HEK293 (cell line): ENCODE measurements around the gene CRY2.

Experiments
- CTCF ChIA-PET: fragments of 350-600 bp; formaldehyde crosslinking; extraction: SDS; loops from one replicate; lab custom pipeline; 2021; ENCODE audit warnings: antibody characterized with exemption; lab: Yijun Ruan, JAX
- POLR2A ChIA-PET: fragments of 300-600 bp; formaldehyde crosslinking; extraction: SDS; loops from one replicate; lab custom pipeline; 2020; ENCODE audit warnings: antibody characterized with exemption, inconsistent platforms; lab: Yijun Ruan, JAX
- H3K27ac ChIP-seq: fragments of 200-500 bp; sonication (Bioruptor generic); 2 replicates; pipeline ENCODE4 v1.5.1; 2014; ENCODE audit warnings: low read depth, low read length, control low read depth, inconsistent platforms; ENCODE audit errors: extremely low read depth
- H3K36me3 ChIP-seq, 2 experiments: fragments of 200-500 bp in 1 of 2; sonication (Bioruptor generic) in 1 of 2; 1 replicate in 1 of 2; 2 replicates in 1 of 2; pipeline ENCODE4 v1.5.1; 2014 to 2017; ENCODE audit warnings: inconsistent platforms in 2 of 2, low read length in 2 of 2; ENCODE audit not compliant: control insufficient read depth in 2 of 2, insufficient read depth in 1 of 2
- H3K4me1 ChIP-seq: fragments of 200-500 bp; sonication (Bioruptor generic); 2 replicates; pipeline ENCODE4 v1.5.1; 2014; ENCODE audit warnings: mild to moderate bottlenecking, low read length, inconsistent platforms; ENCODE audit not compliant: control insufficient read depth, insufficient read depth
- H3K4me3 ChIP-seq: 2 replicates; pipeline ENCODE4 v1.5.1; 2011; ENCODE audit warnings: low read depth, mild to moderate bottlenecking, control low read depth, low read length, moderate library complexity
- H3K9me3 ChIP-seq: fragments of 200-500 bp; sonication (Bioruptor generic); 2 replicates; pipeline ENCODE4 v1.5.1; 2014; ENCODE audit warnings: low read depth, low read length, inconsistent platforms; ENCODE audit not compliant: control insufficient read depth, insufficient read depth
- AEBP2 ChIP-seq: fragments of 450-650 bp; formaldehyde crosslinking; IDR thresholded peaks from 2 replicates; pipeline ENCODE4 v1.5.1; 2016; ENCODE audit warnings: missing biosample characterization, missing genetic modification characterization, borderline replicate concordance
- GLI4 ChIP-seq: fragments of 450-650 bp; formaldehyde crosslinking; IDR thresholded peaks from 2 replicates; pipeline ENCODE4 v1.5.1; 2016; ENCODE audit warnings: missing biosample characterization, missing genetic modification characterization
- GLIS1 ChIP-seq: fragments of 450-650 bp; formaldehyde crosslinking; IDR thresholded peaks from 2 replicates; pipeline ENCODE4 v1.5.1; 2016; ENCODE audit warnings: missing biosample characterization, missing genetic modification characterization
- HOXA7 ChIP-seq: sonication (generic); formaldehyde crosslinking; IDR thresholded peaks from 2 replicates; pipeline ENCODE4 v1.8.1; 2022; ENCODE audit warnings: missing genetic modification reagents, borderline replicate concordance
- MEIS1 ChIP-seq: sonication (generic); formaldehyde crosslinking; IDR thresholded peaks from 2 replicates; pipeline ENCODE4 v1.8.1; 2022; ENCODE audit warnings: missing genetic modification reagents, mild to moderate bottlenecking, borderline replicate concordance
- MYNN ChIP-seq: fragments of 450-650 bp; formaldehyde crosslinking; IDR thresholded peaks from 2 replicates; pipeline ENCODE4 v1.5.1; 2016; ENCODE audit warnings: missing biosample characterization, missing genetic modification characterization, borderline replicate concordance
- SP3 ChIP-seq: fragments of 450-650 bp; formaldehyde crosslinking; IDR thresholded peaks from 2 replicates; pipeline ENCODE4 v1.5.1; 2016; ENCODE audit warnings: missing biosample characterization, missing genetic modification characterization
- ZBTB1 ChIP-seq: fragments of 450-650 bp; formaldehyde crosslinking; IDR thresholded peaks from 2 replicates; pipeline ENCODE4 v1.5.1; 2016; ENCODE audit warnings: missing biosample characterization, missing genetic modification characterization
- ZBTB20 ChIP-seq: fragments of 450-650 bp; formaldehyde crosslinking; IDR thresholded peaks from 2 replicates; pipeline ENCODE4 v1.5.1; 2016; ENCODE audit warnings: missing biosample characterization, missing genetic modification characterization
- ZEB2 ChIP-seq: fragments of 450-650 bp; formaldehyde crosslinking; IDR thresholded peaks from 2 replicates; pipeline ENCODE4 v1.5.1; 2016; ENCODE audit warnings: missing biosample characterization, missing genetic modification characterization
- ZNF121 ChIP-seq: fragments of 450-650 bp; formaldehyde crosslinking; IDR thresholded peaks from 2 replicates; pipeline ENCODE4 v1.5.1; 2016; ENCODE audit warnings: missing biosample characterization, missing genetic modification characterization
- ZNF184 ChIP-seq: fragments of 450-650 bp; IDR thresholded peaks from 2 replicates; pipeline ENCODE4 v1.5.1; 2018; ENCODE audit warnings: missing biosample characterization, mild to moderate bottlenecking, missing genetic modification characterization
- ZNF292 ChIP-seq: fragments of 450-650 bp; formaldehyde crosslinking; IDR thresholded peaks from 2 replicates; pipeline ENCODE4 v1.5.1; 2016; ENCODE audit warnings: low read depth, missing biosample characterization, missing genetic modification characterization, borderline replicate concordance
- ZNF37A ChIP-seq: fragments of 450-650 bp; IDR thresholded peaks from 2 replicates; pipeline ENCODE4 v1.5.1; 2018; ENCODE audit warnings: missing biosample characterization, missing genetic modification characterization
- ZNF391 ChIP-seq: fragments of 450-650 bp; formaldehyde crosslinking; IDR thresholded peaks from 2 replicates; pipeline ENCODE4 v1.5.1; 2016; ENCODE audit warnings: low read depth, missing biosample characterization, missing genetic modification characterization, borderline replicate concordance
- ZNF529 ChIP-seq: fragments of 450-650 bp; formaldehyde crosslinking; IDR thresholded peaks from 2 replicates; pipeline ENCODE4 v1.5.1; 2017; ENCODE audit warnings: missing genetic modification characterization, missing biosample characterization; ENCODE audit not compliant: insufficient replicate concordance
- ZNF544 ChIP-seq: fragments of 450-650 bp; formaldehyde crosslinking; IDR thresholded peaks from 2 replicates; pipeline ENCODE4 v1.5.0; 2017; ENCODE audit warnings: missing biosample characterization, missing genetic modification characterization
- ZNF560 ChIP-seq: fragments of 450-650 bp; formaldehyde crosslinking; IDR thresholded peaks from 2 replicates; pipeline ENCODE4 v1.5.1; 2017; ENCODE audit warnings: missing biosample characterization, missing genetic modification characterization, borderline replicate concordance
- ZNF571 ChIP-seq: fragments of 450-650 bp; formaldehyde crosslinking; IDR thresholded peaks from 2 replicates; pipeline ENCODE4 v1.5.0; 2017; ENCODE audit warnings: missing biosample characterization, missing genetic modification characterization
- TF ChIP-seq, protein P1 (sequence below): fragments of 450-650 bp; formaldehyde crosslinking; IDR thresholded peaks from 2 replicates; pipeline ENCODE4 v1.5.1; 2016; ENCODE audit warnings: missing biosample characterization, missing genetic modification characterization
- TF ChIP-seq, protein P2 (sequence below): fragments of 450-650 bp; formaldehyde crosslinking; IDR thresholded peaks from 2 replicates; pipeline ENCODE4 v1.5.1; 2017; ENCODE audit warnings: missing biosample characterization, missing genetic modification characterization
- TF ChIP-seq, protein P3 (sequence below): fragments of 450-650 bp; formaldehyde crosslinking; IDR thresholded peaks from 2 replicates; pipeline ENCODE4 v1.5.1; 2016; ENCODE audit warnings: missing biosample characterization, missing genetic modification characterization

CRY2 gene

GRCh38 chr11:45811109-45811435, 36.2 kb upstream of the CRY2 start:
- no peaks in the 10 kb centered on the region for H3K9me3 ChIP-seq
- no peak overlapping the region for H3K27ac ChIP-seq
- no peak overlapping the region for H3K4me3 ChIP-seq
- H3K36me3 ChIP-seq, result peaks cover 0 to 31% of the 10 kb centered on the region in 2 experiments; a peak in 1 of 3 replicates
- ChIA-PET CTCF (no interaction called here), POLR2A (no interaction called here)
- H3K4me1 ChIP-seq, result no peaks in the 10 kb centered on the region
- no peak for TF ChIP-seq AEBP2 (tag by site-specific recombination)
- TF ChIP-seq ZNF121, result no peak
- TF ChIP-seq ZNF529, result no peak
- TF ChIP-seq, protein P1, sequence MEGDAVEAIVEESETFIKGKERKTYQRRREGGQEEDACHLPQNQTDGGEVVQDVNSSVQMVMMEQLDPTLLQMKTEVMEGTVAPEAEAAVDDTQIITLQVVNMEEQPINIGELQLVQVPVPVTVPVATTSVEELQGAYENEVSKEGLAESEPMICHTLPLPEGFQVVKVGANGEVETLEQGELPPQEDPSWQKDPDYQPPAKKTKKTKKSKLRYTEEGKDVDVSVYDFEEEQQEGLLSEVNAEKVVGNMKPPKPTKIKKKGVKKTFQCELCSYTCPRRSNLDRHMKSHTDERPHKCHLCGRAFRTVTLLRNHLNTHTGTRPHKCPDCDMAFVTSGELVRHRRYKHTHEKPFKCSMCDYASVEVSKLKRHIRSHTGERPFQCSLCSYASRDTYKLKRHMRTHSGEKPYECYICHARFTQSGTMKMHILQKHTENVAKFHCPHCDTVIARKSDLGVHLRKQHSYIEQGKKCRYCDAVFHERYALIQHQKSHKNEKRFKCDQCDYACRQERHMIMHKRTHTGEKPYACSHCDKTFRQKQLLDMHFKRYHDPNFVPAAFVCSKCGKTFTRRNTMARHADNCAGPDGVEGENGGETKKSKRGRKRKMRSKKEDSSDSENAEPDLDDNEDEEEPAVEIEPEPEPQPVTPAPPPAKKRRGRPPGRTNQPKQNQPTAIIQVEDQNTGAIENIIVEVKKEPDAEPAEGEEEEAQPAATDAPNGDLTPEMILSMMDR (tag by site-specific recombination), result no peak
- TF ChIP-seq ZNF560, result no peak
- TF ChIP-seq ZNF37A (tag by site-specific recombination), result no peak
- no peak for TF ChIP-seq ZNF391 (tag by site-specific recombination)
- TF ChIP-seq ZBTB1 (tag by site-specific recombination), result no peak
- TF ChIP-seq ZNF184 (tag by site-specific recombination), result no peak
- TF ChIP-seq, protein P2, sequence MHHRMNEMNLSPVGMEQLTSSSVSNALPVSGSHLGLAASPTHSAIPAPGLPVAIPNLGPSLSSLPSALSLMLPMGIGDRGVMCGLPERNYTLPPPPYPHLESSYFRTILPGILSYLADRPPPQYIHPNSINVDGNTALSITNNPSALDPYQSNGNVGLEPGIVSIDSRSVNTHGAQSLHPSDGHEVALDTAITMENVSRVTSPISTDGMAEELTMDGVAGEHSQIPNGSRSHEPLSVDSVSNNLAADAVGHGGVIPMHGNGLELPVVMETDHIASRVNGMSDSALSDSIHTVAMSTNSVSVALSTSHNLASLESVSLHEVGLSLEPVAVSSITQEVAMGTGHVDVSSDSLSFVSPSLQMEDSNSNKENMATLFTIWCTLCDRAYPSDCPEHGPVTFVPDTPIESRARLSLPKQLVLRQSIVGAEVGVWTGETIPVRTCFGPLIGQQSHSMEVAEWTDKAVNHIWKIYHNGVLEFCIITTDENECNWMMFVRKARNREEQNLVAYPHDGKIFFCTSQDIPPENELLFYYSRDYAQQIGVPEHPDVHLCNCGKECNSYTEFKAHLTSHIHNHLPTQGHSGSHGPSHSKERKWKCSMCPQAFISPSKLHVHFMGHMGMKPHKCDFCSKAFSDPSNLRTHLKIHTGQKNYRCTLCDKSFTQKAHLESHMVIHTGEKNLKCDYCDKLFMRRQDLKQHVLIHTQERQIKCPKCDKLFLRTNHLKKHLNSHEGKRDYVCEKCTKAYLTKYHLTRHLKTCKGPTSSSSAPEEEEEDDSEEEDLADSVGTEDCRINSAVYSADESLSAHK, result no peak
- TF ChIP-seq ZNF544, result no peak

- Histone ChIP-seq H3K27ac (no peak overlapping the region), H3K4me1 (no peaks in the 10 kb centered on the region), H3K4me3 (no peak overlapping the region), H3K36me3 (peaks cover 0 to 31% of the 10 kb centered on the region in 2 experiments; a peak in 1 of 3 replicates), H3K9me3 (no peaks in the 10 kb centered on the region)
- CTCF ChIA-PET, result interaction anchor here (1.0 kb wide), 2 partner anchors 21 to 31 kb away, joined by 3 read pairs; no protein-coding TSS in a partner anchor
- POLR2A ChIA-PET, result no interaction called here
- no peak for TF ChIP-seq ZNF121
- TF ChIP-seq GLIS1 (tag by site-specific recombination), result 0 out of 2 replicates have a peak, but pooled peaks have one; percentile 13
- TF ChIP-seq MEIS1, result no peak
Measured at GRCh38 chr11:45811571-45812290, 35.5 kb upstream of the CRY2 start.

DNA sequence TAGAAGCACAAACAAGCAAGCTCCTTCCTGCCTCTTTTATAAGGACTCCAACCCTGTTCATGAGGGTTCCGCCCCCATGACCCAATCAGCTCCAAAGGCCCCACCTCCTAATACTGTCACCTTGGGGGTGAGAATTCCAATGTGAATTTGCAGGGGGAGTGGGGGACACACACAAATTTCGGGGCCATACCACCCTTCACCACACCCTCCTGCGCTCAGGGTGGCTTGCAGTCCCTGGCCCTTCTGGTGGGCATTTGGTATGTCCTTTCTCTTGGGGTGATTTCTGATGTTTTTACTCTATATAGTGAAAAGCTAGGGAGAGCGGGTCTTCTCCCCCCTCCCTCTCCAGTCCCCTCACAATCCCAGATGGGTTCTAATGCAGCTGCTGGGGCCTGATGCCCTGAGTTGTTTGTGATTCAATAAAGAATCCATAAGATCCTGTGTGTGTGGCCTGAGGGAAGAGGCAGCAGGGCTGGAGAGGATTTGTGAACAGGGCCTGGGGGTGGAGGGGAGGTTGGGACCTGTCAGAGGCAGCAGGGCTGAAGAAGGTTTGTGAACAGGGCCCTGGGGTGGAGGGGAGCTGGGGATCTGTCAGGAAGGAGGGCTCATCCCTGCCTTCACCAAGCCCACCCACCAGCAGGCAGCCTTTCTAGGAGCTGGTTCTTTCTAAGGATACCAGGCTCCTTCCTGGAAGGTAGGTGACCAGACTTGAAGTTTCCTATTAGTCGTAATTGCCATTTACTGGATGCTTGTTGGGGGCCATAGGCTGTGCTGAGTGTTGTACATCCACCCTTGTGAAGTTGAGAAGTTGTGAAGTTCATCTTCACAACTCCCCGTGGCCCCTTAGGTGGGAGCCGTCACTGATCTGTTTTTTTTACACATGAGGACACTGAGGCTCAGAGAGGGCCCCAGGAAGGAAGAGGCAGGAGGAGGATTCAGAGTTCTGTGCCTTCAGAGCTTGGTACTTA, 34.4 kb upstream of the CRY2 start:
- Histone ChIP-seq H3K4me3 (no peak overlapping the region), H3K36me3 (peaks cover 0 to 26% of the 10 kb centered on the region in 2 experiments; a peak in 1 of 3 replicates), H3K27ac (no peak overlapping the region), H3K9me3 (no peaks in the 10 kb centered on the region), H3K4me1 (no peaks in the 10 kb centered on the region)
- ChIA-PET POLR2A (interaction anchor here (0.7 kb wide), 2 partner anchors 498 to 1870 kb away, joined by 3 read pairs; no protein-coding TSS in a partner anchor), CTCF (interaction anchor here (0.6 to 1.0 kb wide), 3 partner anchors 20 to 1897 kb away, joined by 3 to 6 read pairs (median 3); no protein-coding TSS in a partner anchor)
- no peak for TF ChIP-seq MYNN (tag by site-specific recombination)
- TF ChIP-seq ZBTB20 (tag by site-specific recombination), result no peak
- TF ChIP-seq HOXA7 (CRISPR knock-in tag), result no peak
- TF ChIP-seq GLI4 (tag by site-specific recombination), result no peak
- TF ChIP-seq ZNF292 (tag by site-specific recombination), result no peak
- TF ChIP-seq, protein P3, sequence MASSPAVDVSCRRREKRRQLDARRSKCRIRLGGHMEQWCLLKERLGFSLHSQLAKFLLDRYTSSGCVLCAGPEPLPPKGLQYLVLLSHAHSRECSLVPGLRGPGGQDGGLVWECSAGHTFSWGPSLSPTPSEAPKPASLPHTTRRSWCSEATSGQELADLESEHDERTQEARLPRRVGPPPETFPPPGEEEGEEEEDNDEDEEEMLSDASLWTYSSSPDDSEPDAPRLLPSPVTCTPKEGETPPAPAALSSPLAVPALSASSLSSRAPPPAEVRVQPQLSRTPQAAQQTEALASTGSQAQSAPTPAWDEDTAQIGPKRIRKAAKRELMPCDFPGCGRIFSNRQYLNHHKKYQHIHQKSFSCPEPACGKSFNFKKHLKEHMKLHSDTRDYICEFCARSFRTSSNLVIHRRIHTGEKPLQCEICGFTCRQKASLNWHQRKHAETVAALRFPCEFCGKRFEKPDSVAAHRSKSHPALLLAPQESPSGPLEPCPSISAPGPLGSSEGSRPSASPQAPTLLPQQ, result no peak
- TF ChIP-seq ZNF571, result no peak
- TF ChIP-seq SP3 (tag by site-specific recombination), result no peak
- no peak for TF ChIP-seq ZEB2 (tag by site-specific recombination)
